Psoas muscle (tissue), 8 donors: ENCODE data around the gene ADCY2. TPM values are rescaled to one million over a fixed set of nuclear protein-coding genes. Genes with fewer than 3 reads are reported as not detected.

Experiments used
- ATAC-seq, 4 donors: fragments of 200-7000 bp; cut with Tn5 transposase; one replicate each; pipeline ENCODE4 v1.9.1; 2020; ENCODE audit warnings: moderate library complexity in 3 of 4, mild to moderate bottlenecking in 2 of 4
- DNase-seq, 2 donors: peaks; one replicate each; pipeline ENCODE4 v3.0.0-alpha.2; 2020
- H3K27ac ChIP-seq: fragments of 200-600 bp; one replicate; pipeline ENCODE4 v1.8.0; 2022
- H3K27me3 ChIP-seq, 3 donors: fragments of 200-600 bp in 1 of 3; one replicate each; pipeline versions ENCODE4 v1.6.1 to v1.8.0; 2013 to 2022; ENCODE audit warnings: low read length in 2 of 3, mild to moderate bottlenecking in 2 of 3, moderate library complexity in 1 of 3; ENCODE audit not compliant: insufficient read depth in 3 of 3
- H3K36me3 ChIP-seq, 2 donors: fragments of 200-600 bp in 1 of 2; one replicate each; pipeline versions ENCODE4 v1.6.1 to v1.8.0; 2013 to 2022; ENCODE audit warnings: low read depth in 1 of 2, mild to moderate bottlenecking in 1 of 2, moderate library complexity in 1 of 2; ENCODE audit not compliant: insufficient read depth in 1 of 2
- H3K4me1 ChIP-seq: fragments of 200-600 bp; one replicate; pipeline ENCODE4 v1.8.0; 2022
- H3K4me3 ChIP-seq: fragments of 200-600 bp; one replicate; pipeline ENCODE4 v1.8.0; 2022; ENCODE audit warnings: mild to moderate bottlenecking
- H3K9me3 ChIP-seq: fragments of 200-600 bp; one replicate; pipeline ENCODE4 v1.8.0; 2022
- WGBS, 3 donors: extraction: QIAGEN DNeasy Blood & Tissue Kit; methylation state at CpG; one replicate each; pipeline versions ENCODE4 v1.1.6 to v1.1.7; 2013; 5-methylcytosine and 5-hydroxymethylcytosine counted together
- intact Hi-C, 2 donors: fragments of 100-400 bp; cut with DNase I; formaldehyde crosslinking; loops; one replicate each; pipeline versions ENCODE4 v1.11.0 to v1.14.2; 2022
- polyA plus RNA-seq, 3 donors: library from polyadenylated mRNA; stranded (reverse); fragments of 200-250 nt; gene quantifications; one replicate each; pipeline ENCODE4 v1.2.3, GENCODE V29; 2013
- total RNA-seq, 4 donors: library from RNA; stranded (reverse); fragmentation: NEBNext Ultra II Directional in 2 of 4; extraction: Animal tissue kit (Norgen Biotek cat#: 25700) in 2 of 4; gene quantifications; one replicate each; pipeline versions ENCODE4 v1.2.1 to v1.2.4, GENCODE V29; 2021 to 2023
- TF ChIP-seq, protein P1 (sequence below): fragments of 200-600 bp; IDR thresholded peaks from one replicate; pipeline ENCODE4 v1.8.0; 2022; ENCODE audit warnings: antibody characterized with exemption
- donor health status: healthy with polysubstance abuse.
- donor health status: DM: no; HTN: no; CAD: no; lungs with moderate emphysema.
- donor health status: Bipolar disorder and iron deficiency.
- donor health status: healthy.
- donor health status: DM: yes; HTN: yes; CAD: no.
- donor health status: DM: no; HTN: no; CAD: no.
- donor health status: DM: no; HTN: no; CAD: no.
- donor health status: DM: yes; HTN: yes; CAD: no.

ADCY2 gene
- total and polyA plus RNA-seq, 7 donors = 24.3 to 91.4 (median 55.1) TPM

DNA sequence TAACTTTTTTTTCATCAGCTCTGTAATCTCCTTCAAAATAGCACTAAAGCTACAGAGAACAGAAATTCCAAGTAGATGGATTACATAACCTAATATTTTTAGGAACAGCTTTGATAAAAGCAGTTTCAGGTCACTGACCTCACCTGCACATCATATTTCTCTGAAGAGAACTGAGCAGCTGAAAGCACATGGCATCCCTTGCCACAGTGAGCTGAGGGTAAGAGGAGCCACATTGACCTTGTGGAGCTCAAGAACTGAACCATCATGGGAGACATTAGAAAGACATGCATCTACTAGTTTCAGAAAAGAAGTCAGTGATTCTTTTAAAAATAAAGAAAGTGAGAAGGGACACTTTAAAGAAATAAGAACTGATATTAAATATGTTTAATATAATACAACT is 232.3 kb downstream of the ADCY2 start:
- Histone ChIP-seq H3K4me1 (peaks cover 4% of the 10 kb centered on the region), H3K27ac (no peak overlapping the region), H3K4me3 (no peak overlapping the region), H3K9me3 (no peaks in the 10 kb centered on the region), H3K36me3 (peaks cover 0 to 10% of the 10 kb centered on the region in 2 donors), H3K27me3 (no peaks in the 10 kb centered on the region)
- intact Hi-C loops = no loop called here
- ATAC-seq = peak in 1 of 4 donors; percentile 69
- TF ChIP-seq, protein P1, sequence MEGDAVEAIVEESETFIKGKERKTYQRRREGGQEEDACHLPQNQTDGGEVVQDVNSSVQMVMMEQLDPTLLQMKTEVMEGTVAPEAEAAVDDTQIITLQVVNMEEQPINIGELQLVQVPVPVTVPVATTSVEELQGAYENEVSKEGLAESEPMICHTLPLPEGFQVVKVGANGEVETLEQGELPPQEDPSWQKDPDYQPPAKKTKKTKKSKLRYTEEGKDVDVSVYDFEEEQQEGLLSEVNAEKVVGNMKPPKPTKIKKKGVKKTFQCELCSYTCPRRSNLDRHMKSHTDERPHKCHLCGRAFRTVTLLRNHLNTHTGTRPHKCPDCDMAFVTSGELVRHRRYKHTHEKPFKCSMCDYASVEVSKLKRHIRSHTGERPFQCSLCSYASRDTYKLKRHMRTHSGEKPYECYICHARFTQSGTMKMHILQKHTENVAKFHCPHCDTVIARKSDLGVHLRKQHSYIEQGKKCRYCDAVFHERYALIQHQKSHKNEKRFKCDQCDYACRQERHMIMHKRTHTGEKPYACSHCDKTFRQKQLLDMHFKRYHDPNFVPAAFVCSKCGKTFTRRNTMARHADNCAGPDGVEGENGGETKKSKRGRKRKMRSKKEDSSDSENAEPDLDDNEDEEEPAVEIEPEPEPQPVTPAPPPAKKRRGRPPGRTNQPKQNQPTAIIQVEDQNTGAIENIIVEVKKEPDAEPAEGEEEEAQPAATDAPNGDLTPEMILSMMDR = no peak
- no peak for DNase-seq

GRCh38 chr5:7628820-7629219 is 232.9 kb downstream of the ADCY2 start:
- no peak overlapping the region for H3K4me3 ChIP-seq
- no peaks in the 10 kb centered on the region for H3K27me3 ChIP-seq
- WGBS, 3 donors = 79 to 85% (median 84%) methylated on average over 5 of the region's 5 CpGs
- intact Hi-C loops = no loop called here
- TF ChIP-seq, protein P1 = no peak
- peaks cover 0 to 10% of the 10 kb centered on the region in 2 donors for H3K36me3 ChIP-seq
- ATAC-seq (no peak), DNase-seq (no peak)
- H3K4me1 ChIP-seq = peaks cover 4% of the 10 kb centered on the region
- H3K9me3 ChIP-seq = no peaks in the 10 kb centered on the region
- H3K27ac ChIP-seq = peak overlapping the region; percentile 5

- Histone ChIP-seq H3K4me3 (no peak overlapping the region), H3K4me1 (peaks cover 4% of the 10 kb centered on the region), H3K27ac (no peak overlapping the region), H3K27me3 (no peaks in the 10 kb centered on the region), H3K36me3 (peaks cover 0 to 10% of the 10 kb centered on the region in 2 donors), H3K9me3 (no peaks in the 10 kb centered on the region)
- 33 to 44% (median 40%) methylated on average over 5 of the region's 5 CpGs for WGBS, 3 donors
- ATAC-seq (no peak), DNase-seq (no peak)
- TF ChIP-seq, protein P1 = no peak
- intact Hi-C loops = no loop called here
Measured at GRCh38 chr5:7629561-7629960, 233.6 kb downstream of the ADCY2 start.

DNA sequence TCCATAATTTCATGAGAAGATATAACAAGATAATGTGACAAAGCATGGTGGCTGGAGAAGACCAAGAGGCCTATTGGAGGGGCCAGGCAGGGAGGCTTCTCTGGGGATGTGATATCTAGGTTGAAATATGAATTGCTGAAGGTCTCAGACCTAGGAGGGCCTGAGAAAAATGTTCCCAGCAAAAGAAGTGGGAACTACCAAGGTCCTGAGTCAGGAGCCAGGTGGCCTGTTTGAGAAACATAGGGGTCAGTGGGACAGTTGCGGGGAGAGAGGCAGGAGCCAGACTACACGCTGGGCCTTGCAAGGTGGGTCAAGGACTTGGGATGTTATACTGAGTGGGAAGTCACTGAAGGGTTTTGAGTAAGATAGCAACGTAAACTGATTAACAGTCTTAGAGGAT is 238.9 kb downstream of the ADCY2 start:
- Histone ChIP-seq H3K27ac (no peak overlapping the region), H3K36me3 (no peaks in the 10 kb centered on the region), H3K9me3 (no peaks in the 10 kb centered on the region), H3K27me3 (no peaks in the 10 kb centered on the region), H3K4me3 (no peak overlapping the region), H3K4me1 (peaks cover 23% of the 10 kb centered on the region)
- TF ChIP-seq, protein P1 = no peak
- intact Hi-C loops = no loop called here
- ATAC-seq (no peak), DNase-seq (no peak)
- WGBS, 3 donors = 83 to 90% (median 86%) methylated on average over 3 of the region's 3 CpGs

DNA sequence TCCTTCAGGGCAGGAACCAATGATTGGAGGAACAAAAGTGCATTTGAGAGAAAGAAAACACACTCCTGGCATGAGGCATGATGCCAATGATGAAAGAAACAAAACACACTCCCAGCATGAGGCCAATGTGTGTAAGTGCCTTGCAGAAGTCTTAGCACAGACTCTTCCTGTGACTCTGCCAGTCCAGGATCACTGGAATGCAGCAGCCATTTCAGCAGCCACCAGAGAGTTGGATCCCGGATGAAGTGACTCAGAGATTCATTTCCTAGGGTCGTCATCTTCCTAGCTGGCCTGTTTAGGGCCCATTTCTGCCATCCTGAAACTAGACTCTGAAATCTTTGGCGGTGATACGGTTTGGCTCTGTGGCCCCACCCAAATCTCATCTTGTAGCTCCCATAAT is 242.5 kb downstream of the ADCY2 start:
- Histone ChIP-seq H3K36me3 (no peaks in the 10 kb centered on the region), H3K27me3 (no peaks in the 10 kb centered on the region), H3K27ac (peak overlapping the region; percentile 46), H3K4me3 (no peak overlapping the region), H3K9me3 (peaks cover 4% of the 10 kb centered on the region), H3K4me1 (peaks cover 23% of the 10 kb centered on the region)
- TF ChIP-seq, protein P1 = no peak
- intact Hi-C loops = no loop called here
- ATAC-seq (peak; percentile 75 to 93 (median 90)), DNase-seq (peak in 1 of 2 donors; percentile 16)
- WGBS, 3 donors = 45 to 59% (median 51%) methylated on average over 4 of the region's 4 CpGs
